Left lung (tissue), 10 donors: ENCODE data around the gene GAREM1. TPM values are rescaled to one million over a fixed set of nuclear protein-coding genes. Genes with fewer than 3 reads are reported as not detected.

Experiments
- ATAC-seq: fragments of 200-7000 bp; cut with Tn5 transposase; one replicate; pipeline ENCODE4 v1.9.1; 2020; ENCODE audit warnings: moderate library complexity
- DNase-seq, 4 donors: peaks; one replicate each; pipeline ENCODE4 v3.0.0-alpha.2; 2013 to 2020
- H3K27ac ChIP-seq, 2 donors: fragments of 200-600 bp; sonication (generic) in 1 of 2; one replicate each; pipeline versions ENCODE4 v1.5.0 to v1.8.0; 2020 to 2021
- H3K27me3 ChIP-seq, 2 donors: fragments of 200-600 bp; sonication (generic) in 1 of 2; one replicate each; pipeline versions ENCODE4 v1.5.0 to v1.8.0; 2020 to 2021
- H3K36me3 ChIP-seq, 2 donors: fragments of 200-600 bp; sonication (generic) in 1 of 2; one replicate each; pipeline versions ENCODE4 v1.5.0 to v1.8.0; 2020 to 2021
- H3K4me1 ChIP-seq, 2 donors: fragments of 200-600 bp; one replicate each; pipeline ENCODE4 v1.8.0; 2021
- H3K4me3 ChIP-seq, 2 donors: fragments of 200-600 bp; sonication (generic) in 1 of 2; one replicate each; pipeline versions ENCODE4 v1.5.0 to v1.8.0; 2020 to 2021; ENCODE audit warnings: mild to moderate bottlenecking in 1 of 2
- H3K9me3 ChIP-seq, 2 donors: fragments of 200-600 bp; sonication (generic) in 1 of 2; one replicate each; pipeline versions ENCODE4 v1.5.0 to v1.8.0; 2020 to 2021
- intact Hi-C, 2 donors: fragments of 100-400 bp; cut with DNase I; formaldehyde crosslinking; loops; one replicate each; pipeline versions ENCODE4 v1.11.2 to v1.14.2; 2022
- polyA plus RNA-seq, 6 donors: library from polyadenylated mRNA; unstranded; fragments of 120-200 nt; gene quantifications; one replicate each; pipeline ENCODE4 v1.2.1, GENCODE V29; 2013; ENCODE audit not compliant: insufficient read length in 6 of 6
- total RNA-seq, 2 donors: library from RNA; stranded (reverse); fragmentation: NEBNext Ultra II Directional; extraction: Animal tissue kit (Norgen Biotek cat#: 25700); gene quantifications; one replicate each; pipeline ENCODE4 v1.2.1, GENCODE V29; 2021
- TF ChIP-seq, protein P1 (sequence below), 2 donors: fragments of 200-600 bp; sonication (generic) in 1 of 2; IDR thresholded peaks; one replicate each; pipeline versions ENCODE4 v1.5.0 to v1.8.0; 2021; ENCODE audit warnings: antibody characterized with exemption in 2 of 2
- donor health status: DM: no; HTN: yes; CAD: no.
- donor health status: DM: no; HTN: no; CAD: no.

Gene GAREM1
- total and polyA plus RNA-seq, 8 donors = 10.3 to 20.2 (median 13.1) TPM

DNA sequence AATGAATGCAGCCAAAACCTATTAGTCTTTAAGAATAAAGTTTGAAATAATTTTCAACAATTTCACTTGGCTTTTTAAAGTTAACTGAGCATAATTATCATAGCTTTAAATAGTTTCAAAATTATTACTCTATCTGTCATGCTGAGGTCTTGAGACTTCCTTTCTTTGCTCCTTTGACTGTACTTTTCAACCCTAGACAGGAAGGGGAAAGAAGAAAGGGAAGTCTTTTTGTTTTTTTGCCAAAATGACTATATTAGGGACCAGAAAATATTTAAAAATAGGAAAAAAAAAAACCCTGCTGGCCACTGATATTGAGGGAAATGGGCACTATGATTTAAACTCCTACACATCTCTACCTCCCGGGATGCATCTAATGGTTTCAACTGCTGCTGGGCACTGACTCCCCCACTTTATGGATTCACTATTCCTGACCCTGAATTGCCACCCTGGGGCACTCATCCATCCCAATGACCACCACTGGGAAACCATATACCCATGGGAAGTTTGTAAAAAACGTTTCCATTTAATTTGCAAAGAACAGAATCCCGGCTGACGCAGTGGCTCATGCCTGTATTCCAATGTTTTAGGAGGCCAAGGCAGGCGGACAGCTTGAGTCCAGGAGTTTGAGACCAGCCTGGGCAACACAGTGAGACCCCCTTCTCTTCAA, 50.5 kb downstream of the GAREM1 start:
- H3K27me3 ChIP-seq = no peaks in the 10 kb centered on the region
- H3K9me3 ChIP-seq = no peaks in the 10 kb centered on the region
- no peaks in the 10 kb centered on the region for H3K36me3 ChIP-seq
- DNase-seq (no peak), ATAC-seq (no peak)
- no peak overlapping the region for H3K27ac ChIP-seq
- intact Hi-C loops = no loop called here
- peaks cover 0 to under 1% of the 10 kb centered on the region in 2 donors for H3K4me1 ChIP-seq
- TF ChIP-seq, protein P1, sequence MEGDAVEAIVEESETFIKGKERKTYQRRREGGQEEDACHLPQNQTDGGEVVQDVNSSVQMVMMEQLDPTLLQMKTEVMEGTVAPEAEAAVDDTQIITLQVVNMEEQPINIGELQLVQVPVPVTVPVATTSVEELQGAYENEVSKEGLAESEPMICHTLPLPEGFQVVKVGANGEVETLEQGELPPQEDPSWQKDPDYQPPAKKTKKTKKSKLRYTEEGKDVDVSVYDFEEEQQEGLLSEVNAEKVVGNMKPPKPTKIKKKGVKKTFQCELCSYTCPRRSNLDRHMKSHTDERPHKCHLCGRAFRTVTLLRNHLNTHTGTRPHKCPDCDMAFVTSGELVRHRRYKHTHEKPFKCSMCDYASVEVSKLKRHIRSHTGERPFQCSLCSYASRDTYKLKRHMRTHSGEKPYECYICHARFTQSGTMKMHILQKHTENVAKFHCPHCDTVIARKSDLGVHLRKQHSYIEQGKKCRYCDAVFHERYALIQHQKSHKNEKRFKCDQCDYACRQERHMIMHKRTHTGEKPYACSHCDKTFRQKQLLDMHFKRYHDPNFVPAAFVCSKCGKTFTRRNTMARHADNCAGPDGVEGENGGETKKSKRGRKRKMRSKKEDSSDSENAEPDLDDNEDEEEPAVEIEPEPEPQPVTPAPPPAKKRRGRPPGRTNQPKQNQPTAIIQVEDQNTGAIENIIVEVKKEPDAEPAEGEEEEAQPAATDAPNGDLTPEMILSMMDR (IDR thresholded peaks at IDR 0.05) = no peak
- no peak overlapping the region for H3K4me3 ChIP-seq

DNA sequence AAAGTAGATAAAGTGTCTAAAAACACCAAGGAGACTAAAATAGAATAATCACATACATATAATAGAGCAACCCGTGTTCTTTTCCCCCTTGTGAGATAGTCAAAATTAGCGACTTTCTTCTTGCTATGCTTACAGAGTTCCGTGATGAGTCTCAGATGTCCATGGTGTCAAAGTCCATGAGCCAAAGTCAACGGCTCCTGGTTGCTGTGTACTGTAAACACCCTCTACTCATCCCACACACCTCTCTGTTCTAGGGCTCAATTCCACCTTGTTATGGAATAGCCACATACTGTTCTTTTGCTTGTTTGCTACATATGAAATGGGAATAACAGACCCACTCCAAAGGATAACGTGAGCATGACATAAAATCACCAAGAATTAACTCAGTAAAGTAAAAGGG, 52.5 kb downstream of the GAREM1 start:
- intact Hi-C loops = no loop called here
- no peaks in the 10 kb centered on the region for H3K4me1 ChIP-seq
- TF ChIP-seq, protein P1 (IDR thresholded peaks at IDR 0.05) = no peak
- ATAC-seq (no peak), DNase-seq (no peak)
- no peaks in the 10 kb centered on the region for H3K9me3 ChIP-seq
- H3K27me3 ChIP-seq = no peaks in the 10 kb centered on the region
- H3K36me3 ChIP-seq = no peaks in the 10 kb centered on the region
- no peak overlapping the region for H3K4me3 ChIP-seq
- H3K27ac ChIP-seq = no peak overlapping the region

DNA sequence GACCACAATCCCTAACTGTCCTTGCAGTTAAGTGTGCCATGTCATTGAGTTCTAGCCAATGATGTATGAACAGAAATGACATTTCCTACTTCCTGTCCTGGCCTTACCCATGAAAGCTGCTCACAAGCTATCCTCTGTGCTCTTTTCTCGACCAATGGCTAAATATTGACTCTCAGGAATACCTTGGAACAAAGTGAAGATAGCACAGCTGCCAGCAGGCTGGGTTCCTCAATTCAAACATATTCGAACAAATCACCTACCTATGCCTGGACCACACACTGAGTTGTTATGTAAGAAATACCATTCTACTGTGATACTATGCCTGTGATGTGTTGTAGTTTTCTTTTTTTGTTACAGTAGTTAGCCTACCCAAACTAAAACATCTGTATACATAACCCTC, 65.1 kb downstream of the GAREM1 start:
- intact Hi-C loops = no loop called here
- Histone ChIP-seq H3K36me3 (no peaks in the 10 kb centered on the region), H3K4me1 (no peaks in the 10 kb centered on the region), H3K9me3 (no peaks in the 10 kb centered on the region), H3K27ac (no peak overlapping the region), H3K4me3 (no peak overlapping the region), H3K27me3 (no peaks in the 10 kb centered on the region)
- no peak for ATAC-seq
- TF ChIP-seq, protein P1 (IDR thresholded peaks at IDR 0.05) = no peak
- no peak for DNase-seq

DNA sequence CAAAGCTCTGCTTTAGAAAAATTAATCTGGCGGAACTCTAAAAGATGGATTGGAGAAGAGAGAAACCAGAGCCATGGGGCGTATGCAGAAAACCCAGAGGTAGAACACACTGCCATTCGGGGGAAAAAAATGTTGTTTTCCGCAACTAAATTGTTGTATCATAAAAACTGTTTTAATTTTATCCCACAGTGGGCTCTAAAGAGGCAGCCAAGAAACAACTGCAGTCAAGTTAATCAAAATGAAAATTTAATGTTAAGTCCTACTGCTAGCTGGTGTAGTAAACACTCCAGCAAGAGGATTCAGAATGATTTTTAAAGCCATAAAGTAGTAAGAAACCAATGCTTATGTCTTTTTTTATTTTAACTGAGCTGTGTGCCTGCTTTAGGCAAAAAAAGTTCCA, 69.1 kb downstream of the GAREM1 start:
- Histone ChIP-seq H3K4me1 (no peaks in the 10 kb centered on the region), H3K27ac (no peak overlapping the region), H3K9me3 (no peaks in the 10 kb centered on the region), H3K27me3 (no peaks in the 10 kb centered on the region), H3K36me3 (no peaks in the 10 kb centered on the region), H3K4me3 (no peak overlapping the region)
- TF ChIP-seq, protein P1 (IDR thresholded peaks at IDR 0.05) = no peak
- no peak for DNase-seq
- no peak for ATAC-seq
- intact Hi-C loops = no loop called here

DNA sequence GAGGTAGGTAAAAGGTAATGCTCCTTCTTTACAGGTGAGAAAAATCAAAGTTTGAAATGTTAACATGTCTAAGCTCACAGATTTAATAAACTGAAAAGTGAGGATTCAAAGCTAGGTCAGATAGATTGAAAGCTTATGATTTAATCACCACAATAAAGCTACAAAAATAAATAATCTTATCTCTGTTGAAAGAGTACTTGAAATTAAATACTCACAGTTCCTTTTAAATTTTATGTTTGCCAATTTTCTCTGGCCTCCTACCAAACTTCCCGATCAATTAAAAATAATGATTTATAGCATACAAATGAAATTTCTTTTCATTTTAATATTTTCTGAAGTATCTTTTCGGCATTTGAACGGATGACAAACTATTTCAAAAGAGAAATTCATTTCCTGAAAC, 77.3 kb downstream of the GAREM1 start:
- intact Hi-C loops = no loop called here
- ATAC-seq = no peak
- TF ChIP-seq, protein P1 (IDR thresholded peaks at IDR 0.05) = no peak
- Histone ChIP-seq H3K9me3 (no peaks in the 10 kb centered on the region), H3K27me3 (no peaks in the 10 kb centered on the region), H3K36me3 (no peaks in the 10 kb centered on the region), H3K4me3 (no peak overlapping the region), H3K4me1 (no peaks in the 10 kb centered on the region), H3K27ac (no peak overlapping the region)
- no peak for DNase-seq
